Measurements from ENCODE around the gene NAT8L. TPM values are rescaled to one million over a fixed set of nuclear protein-coding genes. Genes with fewer than 3 reads are reported as not detected.
A peak's percentile ranks its signal among the peaks of the same experiment; 100 is the strongest.

The NAT8L gene
- total RNA-seq, 4 donors from 2014 or later = 0.14 to 1.9 (median 0.64) TPM; not detected in 1

DNA sequence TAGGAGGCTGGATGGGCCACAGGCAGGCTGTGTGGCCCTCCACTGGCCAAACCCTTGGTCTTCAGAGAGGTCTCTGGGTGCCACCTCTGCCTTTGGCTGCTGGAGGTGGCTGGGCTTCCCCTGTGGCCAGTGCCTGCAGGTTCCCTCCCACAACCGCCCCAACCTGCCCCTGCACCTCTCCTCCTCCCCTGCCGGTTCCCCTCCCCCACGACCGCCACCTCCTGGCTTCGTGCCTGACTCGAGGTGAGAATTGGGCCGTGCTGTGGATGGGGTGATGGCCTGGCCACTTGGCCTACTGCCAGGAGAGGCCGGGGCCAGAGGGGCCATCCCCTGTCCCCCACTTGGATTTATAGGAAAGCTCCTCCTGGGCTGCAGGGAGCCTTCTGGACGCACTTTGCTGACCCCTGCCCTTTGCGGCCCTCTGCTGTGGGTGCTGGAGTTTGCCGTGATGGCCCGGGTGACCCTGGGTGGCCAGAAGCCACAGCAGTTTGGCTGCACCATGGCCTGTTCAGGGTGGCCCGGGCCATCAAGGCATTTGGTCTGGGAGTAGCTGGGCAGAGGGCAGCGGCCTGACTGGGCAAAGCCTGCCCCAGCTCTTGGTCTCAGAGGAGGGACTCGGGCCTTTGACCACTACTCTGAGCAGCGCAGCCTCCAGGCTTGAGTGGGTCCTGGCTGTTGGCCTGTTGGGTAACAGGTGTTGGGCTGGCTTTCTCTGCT lies 3.8 kb downstream of the NAT8L start:
- intact Hi-C loops (cut with DNase I; ENCODE audit: low total_unique reads) (no loop called here), in situ Hi-C loops (cut with MboI; ENCODE audit: low pct_ligation_motif_present in 1 of 4, low pct_unique_long_range_greater_than_20kb in 1 of 4, low sequenced_read_pairs in 3 of 4) (no loop called here)
- Histone ChIP-seq H3K4me1 (peaks cover 0 to 20% (median 11%) of the 10 kb centered on the region in 4 donors), H3K4me3 (no peak overlapping the region), H3K9me3 (no peaks in the 10 kb centered on the region), H3K27me3 (peaks cover 44% of the 10 kb centered on the region), H3K36me3 (no peaks in the 10 kb centered on the region), H3K27ac (no peak overlapping the region)
- WGBS, 2 donors (ENCODE audit: low coverage in 1 of 2) = 65% methylated on average over 14 of the region's 16 CpGs; no CpG with 5 or more reads in 1 of the 2 donors
- no peak for DNase-seq
- TF ChIP-seq POLR2A (IDR thresholded peaks at IDR 0.05) (no peak), CTCF (IDR thresholded peaks at IDR 0.05) (no peak), POLR2AphosphoS5 (IDR thresholded peaks at IDR 0.05) (no peak), EP300 (IDR thresholded peaks at IDR 0.05; ENCODE audit: low read depth) (no peak)

- H3K27me3 ChIP-seq = peaks cover 36% of the 10 kb centered on the region
- TF ChIP-seq POLR2A (IDR thresholded peaks at IDR 0.05) (no peak), POLR2AphosphoS5 (IDR thresholded peaks at IDR 0.05) (no peak), EP300 (IDR thresholded peaks at IDR 0.05; ENCODE audit: low read depth) (no peak), CTCF (IDR thresholded peaks at IDR 0.05) (no peak)
- in situ Hi-C loops (cut with MboI; ENCODE audit: low pct_ligation_motif_present in 1 of 4, low pct_unique_long_range_greater_than_20kb in 1 of 4, low sequenced_read_pairs in 3 of 4) = no loop called here
These were observed 4.6 kb downstream of the NAT8L start for GRCh38 chr4:2063557-2064275.

GRCh38 chr4:2064276-2064991 lies 5.3 kb downstream of the NAT8L start:
- DNase-seq = peak; percentile 75
- WGBS, 2 donors (ENCODE audit: low coverage in 1 of 2) = 53% methylated on average over 31 of the region's 40 CpGs; no CpG with 5 or more reads in 1 of the 2 donors
- in situ Hi-C loops (cut with MboI; ENCODE audit: low pct_ligation_motif_present in 1 of 4, low pct_unique_long_range_greater_than_20kb in 1 of 4, low sequenced_read_pairs in 3 of 4) = no loop called here
- no peak for TF ChIP-seq POLR2A (IDR thresholded peaks at IDR 0.05)
- no peak for TF ChIP-seq POLR2AphosphoS5 (IDR thresholded peaks at IDR 0.05)
- no peak for TF ChIP-seq CTCF (IDR thresholded peaks at IDR 0.05)
- no peak for TF ChIP-seq EP300 (IDR thresholded peaks at IDR 0.05; ENCODE audit: low read depth)
- H3K27me3 ChIP-seq = peaks cover 36% of the 10 kb centered on the region
- no peak overlapping the region for H3K27ac ChIP-seq
- peak overlapping the region in 1 of 4 donors; percentile 13 for H3K4me3 ChIP-seq
- H3K36me3 ChIP-seq = no peaks in the 10 kb centered on the region
- no peaks in the 10 kb centered on the region for H3K9me3 ChIP-seq
- peaks cover 0 to 13% (median 8%) of the 10 kb centered on the region in 4 donors for H3K4me1 ChIP-seq
- intact Hi-C loops (cut with DNase I; ENCODE audit: low total_unique reads) = no loop called here

More at GRCh38 chr4:2063557-2064275, 4.6 kb downstream of the NAT8L start:
- WGBS, 2 donors (ENCODE audit: low coverage in 1 of 2) = 93% methylated on average over 35 of the region's 53 CpGs; no CpG with 5 or more reads in 1 of the 2 donors
- Histone ChIP-seq H3K36me3 (no peaks in the 10 kb centered on the region), H3K4me1 (peaks cover 0 to 13% (median 8%) of the 10 kb centered on the region in 4 donors), H3K27ac (no peak overlapping the region), H3K9me3 (no peaks in the 10 kb centered on the region), H3K4me3 (no peak overlapping the region)
- DNase-seq = no peak
- intact Hi-C loops (cut with DNase I; ENCODE audit: low total_unique reads) = no loop called here
